ENCODE data around the gene TYMP.

TYMP gene

DNA sequence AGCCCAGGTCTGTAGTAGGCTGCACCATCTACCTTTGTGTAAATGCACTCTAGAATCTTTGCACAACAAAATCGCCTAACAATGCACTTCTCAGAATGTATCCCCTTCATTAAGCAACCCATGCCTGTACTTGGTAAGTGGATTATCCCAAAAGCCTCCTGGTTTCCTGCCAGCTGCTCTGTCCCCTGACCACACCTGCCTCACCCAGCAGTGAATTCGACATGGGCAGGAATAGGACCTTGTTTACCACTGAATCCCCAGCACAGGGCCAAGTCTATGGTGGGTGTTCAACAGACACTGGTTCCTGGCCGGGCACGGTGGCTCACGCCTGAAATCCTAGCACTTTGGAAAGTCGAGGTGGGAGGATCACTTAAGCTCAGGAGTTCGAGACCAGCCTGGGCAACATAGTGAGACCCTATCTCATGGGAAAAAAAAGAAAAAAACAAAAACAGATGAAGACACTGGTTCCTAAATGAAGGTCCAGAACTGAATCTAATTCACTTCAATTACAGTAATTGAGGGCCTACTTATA, 38.0 kb upstream of the TYMP start:
- Mint-ChIP-seq H3K36me3 (ENCODE audit: low read depth) (peaks cover 34% of the 10 kb centered on the region), H3K4me3 (no peak overlapping the region), H3K27ac (peak overlapping the region; percentile 59), H3K4me1 (peaks cover 11% of the 10 kb centered on the region), H3K9me3 (no peaks in the 10 kb centered on the region), H3K27me3 (ENCODE audit: low read depth, poor library complexity) (peaks cover 39% of the 10 kb centered on the region)
- TF ChIP-seq, protein P1, sequence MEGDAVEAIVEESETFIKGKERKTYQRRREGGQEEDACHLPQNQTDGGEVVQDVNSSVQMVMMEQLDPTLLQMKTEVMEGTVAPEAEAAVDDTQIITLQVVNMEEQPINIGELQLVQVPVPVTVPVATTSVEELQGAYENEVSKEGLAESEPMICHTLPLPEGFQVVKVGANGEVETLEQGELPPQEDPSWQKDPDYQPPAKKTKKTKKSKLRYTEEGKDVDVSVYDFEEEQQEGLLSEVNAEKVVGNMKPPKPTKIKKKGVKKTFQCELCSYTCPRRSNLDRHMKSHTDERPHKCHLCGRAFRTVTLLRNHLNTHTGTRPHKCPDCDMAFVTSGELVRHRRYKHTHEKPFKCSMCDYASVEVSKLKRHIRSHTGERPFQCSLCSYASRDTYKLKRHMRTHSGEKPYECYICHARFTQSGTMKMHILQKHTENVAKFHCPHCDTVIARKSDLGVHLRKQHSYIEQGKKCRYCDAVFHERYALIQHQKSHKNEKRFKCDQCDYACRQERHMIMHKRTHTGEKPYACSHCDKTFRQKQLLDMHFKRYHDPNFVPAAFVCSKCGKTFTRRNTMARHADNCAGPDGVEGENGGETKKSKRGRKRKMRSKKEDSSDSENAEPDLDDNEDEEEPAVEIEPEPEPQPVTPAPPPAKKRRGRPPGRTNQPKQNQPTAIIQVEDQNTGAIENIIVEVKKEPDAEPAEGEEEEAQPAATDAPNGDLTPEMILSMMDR (IDR thresholded peaks at IDR 0.05) = no peak
- DNase-seq = no peak

DNA sequence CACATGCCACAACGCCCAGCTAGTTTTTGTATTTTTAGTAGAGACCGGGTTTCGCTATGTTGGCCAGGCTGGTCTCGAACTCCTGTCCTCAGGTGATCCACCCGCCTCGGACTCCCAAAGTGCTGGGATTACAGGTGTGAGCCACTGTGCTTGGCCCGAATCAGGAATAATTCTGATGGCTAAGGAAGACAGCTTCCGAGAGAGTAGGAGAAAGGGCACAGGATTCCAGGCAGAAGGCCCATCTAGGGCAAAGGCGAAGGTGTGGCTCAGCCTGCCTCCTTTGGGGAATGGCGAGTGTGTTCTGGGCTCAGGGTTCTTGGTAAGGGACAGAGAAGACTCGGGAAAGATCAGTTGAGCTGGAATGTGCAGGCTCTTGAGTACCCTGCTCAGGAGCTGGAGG, 34.5 kb upstream of the TYMP start:
- Mint-ChIP-seq H3K9me3 (no peaks in the 10 kb centered on the region), H3K4me3 (peak overlapping the region; percentile 16)

DNA sequence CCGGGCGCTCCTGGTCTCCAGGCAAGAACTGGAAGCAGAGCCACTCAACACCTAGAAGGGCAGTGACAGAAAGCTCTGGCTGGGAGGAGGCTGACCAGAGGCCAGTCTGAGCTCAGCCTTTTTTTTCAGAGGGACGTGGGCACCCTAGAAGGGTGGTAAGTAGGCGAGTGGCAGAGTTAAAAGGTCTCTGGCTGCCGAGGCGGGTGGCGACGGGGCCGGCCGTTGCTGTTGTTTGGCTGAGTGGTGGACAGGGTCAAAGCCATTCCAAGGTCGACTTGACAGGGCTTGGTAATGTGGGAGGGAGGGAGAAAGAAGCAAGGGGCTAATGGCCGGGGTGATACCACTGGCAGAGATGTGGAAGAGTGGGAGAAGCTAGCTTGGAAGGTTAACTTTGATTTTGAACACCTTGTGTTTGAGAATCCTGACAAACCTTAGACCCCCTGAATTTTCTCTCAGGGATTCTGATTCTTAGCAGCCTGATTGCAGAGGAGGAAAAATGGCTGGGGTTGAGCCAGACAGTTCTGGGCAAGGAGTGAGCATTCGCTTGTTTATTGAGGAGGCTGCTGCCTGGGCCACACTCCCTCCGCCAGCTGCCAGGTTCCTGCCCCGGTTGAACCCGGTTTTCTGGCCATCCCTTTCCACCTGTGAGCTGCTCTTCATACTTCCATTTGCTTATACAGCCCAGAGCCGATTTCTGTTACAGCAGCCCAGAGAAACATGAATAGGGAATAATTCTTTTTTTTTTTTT, 33.8 kb upstream of the TYMP start:
- Mint-ChIP-seq H3K4me3 (peak overlapping the region; percentile 90), H3K27me3 (ENCODE audit: low read depth, poor library complexity) (peaks cover 52% of the 10 kb centered on the region), H3K27ac (no peak overlapping the region), H3K36me3 (ENCODE audit: low read depth) (peaks cover 4% of the 10 kb centered on the region), H3K4me1 (peaks cover 11% of the 10 kb centered on the region), H3K9me3 (no peaks in the 10 kb centered on the region)
- TF ChIP-seq, protein P1 (IDR thresholded peaks at IDR 0.05) = no peak
- DNase-seq = no peak

More for the DNA sequence above, 34.5 kb upstream of the TYMP start:
- DNase-seq = no peak
- peaks cover 48% of the 10 kb centered on the region for H3K27me3 Mint-ChIP-seq (ENCODE audit: low read depth, poor library complexity)
- peaks cover 11% of the 10 kb centered on the region for H3K4me1 Mint-ChIP-seq
- H3K36me3 Mint-ChIP-seq (ENCODE audit: low read depth) = peaks cover 6% of the 10 kb centered on the region
- TF ChIP-seq, protein P1 (IDR thresholded peaks at IDR 0.05) = no peak
- H3K27ac Mint-ChIP-seq = no peak overlapping the region

DNA sequence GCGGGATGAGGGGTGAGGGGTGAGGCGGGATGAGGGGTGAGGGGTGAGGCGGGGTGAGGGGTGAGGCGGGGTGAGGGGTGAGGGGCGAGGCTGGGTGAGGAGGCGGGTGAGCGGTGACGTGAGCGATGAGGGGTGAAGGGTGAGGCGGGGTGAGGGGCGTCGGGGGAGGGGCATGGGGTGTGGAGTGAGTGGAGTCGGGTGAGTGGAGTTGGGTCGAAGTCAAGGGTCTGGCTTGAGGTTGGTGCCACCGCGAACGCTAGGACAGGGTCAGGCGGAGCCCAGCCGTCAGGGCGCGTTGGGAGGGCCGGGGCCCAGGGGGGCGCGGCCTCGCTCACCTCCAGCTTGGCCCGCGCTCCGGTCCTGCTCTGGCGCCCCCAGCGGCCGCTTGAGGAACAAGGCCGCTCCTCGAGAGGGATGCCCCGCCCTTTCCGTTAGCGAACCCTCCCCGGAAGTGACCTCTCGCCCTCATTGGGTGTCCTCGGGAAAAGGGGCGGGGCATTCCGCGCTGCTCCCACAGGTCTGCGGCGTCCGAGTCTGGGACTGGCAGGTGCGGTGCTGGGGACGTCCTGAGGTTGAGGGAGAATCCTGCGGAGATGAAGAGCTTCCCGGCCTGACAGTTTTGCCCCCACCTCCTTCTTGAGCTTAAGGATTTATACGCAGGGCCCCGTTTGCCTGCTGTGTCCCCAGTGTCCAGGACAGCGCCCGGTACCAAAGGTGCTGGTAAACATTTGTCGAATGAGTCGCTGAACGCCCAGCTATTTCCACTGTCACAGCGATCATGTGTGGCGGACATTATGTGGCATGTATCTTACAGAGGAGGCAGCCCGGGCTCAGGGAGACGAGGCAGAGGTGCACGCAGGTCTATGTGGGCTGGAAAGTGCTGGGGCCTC, 33.0 kb upstream of the TYMP start, which contains the start of gene SYCE3:
TSS of gene SYCE3 (minus strand) at position 397 of the 890 bp plus-strand sequence. CDS start 6,514 bp downstream, outside the sequence.
- Mint-ChIP-seq H3K27me3 (ENCODE audit: low read depth, poor library complexity) (peaks cover 53% of the 10 kb centered on the region), H3K27ac (no peak within 1 kb of the TSS), H3K9me3 (no peaks in the 10 kb centered on the region), H3K36me3 (ENCODE audit: low read depth) (peaks cover 2% of the 10 kb centered on the region), H3K4me3 (peak within 1 kb of the TSS; percentile 90), H3K4me1 (peaks cover 11% of the 10 kb centered on the region)
- TF ChIP-seq, protein P1 (IDR thresholded peaks at IDR 0.05) = peak; percentile 89
- DNase-seq = peak; percentile 99

DNA sequence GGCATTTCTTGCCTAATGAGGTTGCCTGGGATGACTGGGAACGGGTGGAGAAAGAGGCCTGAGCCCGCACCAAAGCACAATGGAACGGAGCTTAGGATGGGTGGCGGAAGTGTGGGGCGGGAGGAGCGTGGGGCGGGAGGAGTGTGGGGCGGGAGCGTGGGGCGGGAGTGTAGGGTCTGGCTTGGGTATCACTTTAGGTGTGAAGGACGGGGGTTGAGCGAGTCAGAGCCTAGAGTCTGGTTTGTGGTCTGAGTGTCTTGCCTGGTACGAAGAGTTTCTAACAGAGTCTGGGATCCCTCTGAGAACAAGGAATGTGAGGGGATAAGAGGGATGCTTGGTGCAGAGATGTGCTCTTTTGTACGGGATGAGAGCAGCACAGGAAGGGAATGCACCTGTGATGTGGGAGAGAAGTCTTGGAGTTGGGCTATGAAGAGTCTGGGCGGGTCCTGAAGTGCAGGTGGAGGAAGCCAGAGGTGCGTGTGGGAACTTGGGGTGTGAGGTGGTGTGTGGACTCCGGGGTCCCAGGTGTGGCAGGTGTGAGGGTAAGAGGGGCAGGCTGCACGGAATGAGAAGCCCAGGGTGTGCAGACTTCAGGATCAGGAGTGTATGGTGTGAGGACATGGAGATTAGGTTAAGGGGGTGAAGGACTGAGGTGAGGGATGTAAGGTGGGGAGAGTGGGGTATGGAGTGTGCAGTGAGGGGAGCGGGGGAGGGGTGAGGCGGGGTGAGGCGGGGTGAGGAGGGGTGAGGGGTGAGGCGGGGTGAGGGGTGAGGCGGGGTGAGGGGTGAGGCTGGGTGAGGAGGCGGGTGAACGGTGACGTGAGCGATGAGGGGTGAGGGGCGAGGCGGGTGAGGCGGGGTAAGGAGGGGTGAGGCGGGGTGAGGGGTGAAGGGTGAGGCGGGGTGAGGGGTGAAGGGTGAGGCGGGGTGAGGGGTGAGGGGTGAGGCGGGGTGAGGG, 31.9 kb upstream of the TYMP start:
- no peaks in the 10 kb centered on the region for H3K36me3 Mint-ChIP-seq (ENCODE audit: low read depth)
- H3K27me3 Mint-ChIP-seq (ENCODE audit: low read depth, poor library complexity) = peaks cover 50% of the 10 kb centered on the region
- H3K27ac Mint-ChIP-seq = no peak overlapping the region
- H3K4me1 Mint-ChIP-seq = peaks cover 11% of the 10 kb centered on the region
- TF ChIP-seq, protein P1 (IDR thresholded peaks at IDR 0.05) = no peak
- DNase-seq = no peak
- no peaks in the 10 kb centered on the region for H3K9me3 Mint-ChIP-seq
- H3K4me3 Mint-ChIP-seq = peak overlapping the region; percentile 49
